Breast epithelium (tissue), 4 donors: Measurements from ENCODE around the gene USP11. TPM values are rescaled to one million over a fixed set of nuclear protein-coding genes. Genes with fewer than 3 reads are reported as not detected.

Experiments used
- DNase-seq, 2 donors: peaks; one replicate each; pipeline ENCODE4 v3.0.0-alpha.2; 2019; ENCODE audit warnings: low spot score in 2 of 2
- H3K27ac ChIP-seq, 2 donors: fragments of 200-600 bp; sonication (generic) in 1 of 2; one replicate each; pipeline ENCODE4 v1.5.1; 2016 to 2019; ENCODE audit warnings: mild to moderate bottlenecking in 1 of 2
- H3K27me3 ChIP-seq, 2 donors: fragments of 200-600 bp; sonication (generic) in 1 of 2; one replicate each; pipeline versions ENCODE4 v1.5.1 to v1.6.0; 2017 to 2019; ENCODE audit warnings: control low read depth in 1 of 2, mild to moderate bottlenecking in 1 of 2
- H3K36me3 ChIP-seq: fragments of 200-600 bp; one replicate; pipeline ENCODE4 v1.5.1; 2019
- H3K4me1 ChIP-seq, 2 donors: fragments of 200-600 bp; sonication (generic); one replicate each; pipeline ENCODE4 v1.5.1; 2016 to 2019; ENCODE audit warnings: control low read depth in 1 of 2
- H3K4me3 ChIP-seq, 3 donors: fragments of 200-600 bp; sonication (generic); 1 replicate in 2 of 3; 2 replicates in 1 of 3; pipeline ENCODE4 v1.5.1; 2016 to 2019; ENCODE audit warnings: mild to moderate bottlenecking in 3 of 3, moderate library complexity in 2 of 3
- H3K9me3 ChIP-seq, 2 donors: fragments of 200-600 bp; sonication (generic) in 1 of 2; one replicate each; pipeline ENCODE4 v1.5.1; 2016 to 2019; ENCODE audit warnings: control low read depth in 1 of 2
- POLR2A ChIP-seq: fragments of 450-650 bp; IDR thresholded peaks from one replicate; pipeline ENCODE4 v1.6.1; 2016; ENCODE audit warnings: antibody characterized with exemption, mild to moderate bottlenecking, moderate library complexity
- POLR2AphosphoS5 ChIP-seq, 3 donors: sonication (generic); formaldehyde crosslinking; IDR thresholded peaks; one replicate each; pipeline ENCODE4 v1.6.1; 2017; ENCODE audit warnings: antibody characterized with exemption in 3 of 3
- intact Hi-C: fragments of 100-400 bp; cut with DNase I; formaldehyde crosslinking; loops from one replicate; pipeline ENCODE4 v1.15.1; 2023; ENCODE audit warnings: low total_unique reads
- total RNA-seq, 3 donors: library from RNA; depleted of rRNA; stranded (reverse); fragments of >200 nt; gene quantifications; one replicate each; pipeline ENCODE4 v1.1.0, GENCODE V29; 2016
- TF ChIP-seq, protein P1 (sequence below), 3 donors: fragments of 450-650 bp; IDR thresholded peaks; one replicate each; pipeline ENCODE4 v1.5.1; 2016 to 2017; ENCODE audit warnings: antibody characterized with exemption in 3 of 3, mild to moderate bottlenecking in 3 of 3, moderate library complexity in 3 of 3

The USP11 gene
- total RNA-seq, 3 donors from 2014 or later: 21.3 to 42.0 (median 29.4) TPM

DNA sequence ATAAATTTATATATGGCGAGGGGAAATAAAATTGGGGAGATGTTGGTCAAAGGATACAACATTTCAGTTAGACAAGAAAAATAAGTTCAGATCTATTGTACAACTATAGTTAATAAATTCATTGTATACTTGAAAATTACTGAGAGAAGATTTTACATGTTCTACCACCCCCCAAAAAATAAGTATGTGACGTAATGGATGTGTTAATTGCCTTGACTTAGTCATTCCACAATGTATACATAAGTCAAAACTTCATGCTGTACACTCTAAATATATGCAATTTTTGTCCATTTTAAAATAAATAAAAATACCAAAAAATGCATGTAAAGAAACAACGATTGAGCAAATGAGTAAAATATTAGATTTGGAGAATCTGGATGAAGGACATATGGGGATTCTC is 1.8 kb downstream of the USP11 start:
- TF ChIP-seq POLR2A (no peak), POLR2AphosphoS5 (IDR thresholded peaks at IDR 0.05) (no peak)
- TF ChIP-seq, protein P1, sequence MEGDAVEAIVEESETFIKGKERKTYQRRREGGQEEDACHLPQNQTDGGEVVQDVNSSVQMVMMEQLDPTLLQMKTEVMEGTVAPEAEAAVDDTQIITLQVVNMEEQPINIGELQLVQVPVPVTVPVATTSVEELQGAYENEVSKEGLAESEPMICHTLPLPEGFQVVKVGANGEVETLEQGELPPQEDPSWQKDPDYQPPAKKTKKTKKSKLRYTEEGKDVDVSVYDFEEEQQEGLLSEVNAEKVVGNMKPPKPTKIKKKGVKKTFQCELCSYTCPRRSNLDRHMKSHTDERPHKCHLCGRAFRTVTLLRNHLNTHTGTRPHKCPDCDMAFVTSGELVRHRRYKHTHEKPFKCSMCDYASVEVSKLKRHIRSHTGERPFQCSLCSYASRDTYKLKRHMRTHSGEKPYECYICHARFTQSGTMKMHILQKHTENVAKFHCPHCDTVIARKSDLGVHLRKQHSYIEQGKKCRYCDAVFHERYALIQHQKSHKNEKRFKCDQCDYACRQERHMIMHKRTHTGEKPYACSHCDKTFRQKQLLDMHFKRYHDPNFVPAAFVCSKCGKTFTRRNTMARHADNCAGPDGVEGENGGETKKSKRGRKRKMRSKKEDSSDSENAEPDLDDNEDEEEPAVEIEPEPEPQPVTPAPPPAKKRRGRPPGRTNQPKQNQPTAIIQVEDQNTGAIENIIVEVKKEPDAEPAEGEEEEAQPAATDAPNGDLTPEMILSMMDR (IDR thresholded peaks at IDR 0.05): no peak
- H3K4me1 ChIP-seq: no peaks in the 10 kb centered on the region
- H3K9me3 ChIP-seq: no peaks in the 10 kb centered on the region
- no peaks in the 10 kb centered on the region for H3K36me3 ChIP-seq
- H3K27me3 ChIP-seq: peaks cover 0 to 46% of the 10 kb centered on the region in 2 donors
- peak overlapping the region in 1 of 2 donors; percentile 96 for H3K27ac ChIP-seq
- no peak for DNase-seq
- intact Hi-C loops: no loop called here
- H3K4me3 ChIP-seq: peak overlapping the region; percentile 60 to 71 (median 66)

DNA sequence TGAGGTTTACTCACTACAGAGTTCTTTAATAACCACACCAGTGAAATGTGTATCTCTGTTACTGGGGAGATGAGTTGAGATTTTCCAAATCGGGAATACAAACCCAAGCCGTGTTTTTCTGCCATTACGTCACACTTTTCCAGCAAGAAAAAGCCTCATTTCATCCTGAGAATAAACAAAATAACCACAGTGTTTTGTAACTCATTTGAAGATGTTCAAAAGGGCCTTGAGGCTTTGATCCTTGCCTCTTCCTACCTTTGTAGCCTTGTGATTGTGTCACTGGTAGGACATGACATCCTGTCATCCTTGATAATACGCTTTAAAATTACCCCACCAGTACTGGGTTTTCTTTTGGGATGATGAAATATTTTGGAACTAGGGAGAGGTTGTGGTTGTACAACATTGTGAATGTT is 2.9 kb downstream of the USP11 start:
- intact Hi-C loops: loop anchor here (5.0 kb wide), 1 partner anchor 77 kb away; no protein-coding TSS in a partner anchor
- H3K4me3 ChIP-seq: peak overlapping the region in 1 of 3 donors; percentile 0
- TF ChIP-seq POLR2A: no peak
- TF ChIP-seq, protein P1 (IDR thresholded peaks at IDR 0.05): no peak
- no peaks in the 10 kb centered on the region for H3K4me1 ChIP-seq
- no peaks in the 10 kb centered on the region for H3K36me3 ChIP-seq
- H3K27ac ChIP-seq: peak overlapping the region; percentile 44 to 96
- H3K9me3 ChIP-seq: no peaks in the 10 kb centered on the region
- peaks cover 0 to 56% of the 10 kb centered on the region in 2 donors for H3K27me3 ChIP-seq
- DNase-seq: no peak

DNA sequence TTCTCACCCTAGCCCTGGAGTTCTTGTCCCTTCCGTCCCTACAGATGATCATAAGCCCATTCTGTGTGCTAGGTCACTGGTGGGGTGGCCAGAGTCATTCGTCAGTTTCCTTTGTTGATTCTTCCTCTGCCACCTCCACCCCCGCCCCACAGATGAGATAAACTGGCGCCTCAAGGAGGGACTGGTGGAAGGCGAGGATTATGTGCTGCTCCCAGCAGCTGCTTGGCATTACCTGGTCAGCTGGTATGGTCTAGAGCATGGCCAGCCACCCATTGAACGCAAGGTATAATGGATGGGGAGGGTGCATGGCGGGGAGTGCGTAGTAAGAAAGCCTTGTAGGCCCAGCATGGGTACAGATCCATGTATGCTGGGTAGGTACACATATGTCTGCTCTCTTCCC is 6.4 kb downstream of the USP11 start:
- Histone ChIP-seq H3K4me3 (no peak overlapping the region), H3K9me3 (no peaks in the 10 kb centered on the region), H3K4me1 (no peaks in the 10 kb centered on the region), H3K36me3 (no peaks in the 10 kb centered on the region), H3K27me3 (peaks cover 0 to 61% of the 10 kb centered on the region in 2 donors), H3K27ac (no peak overlapping the region)
- intact Hi-C loops: loop anchor here (5.0 kb wide), 1 partner anchor 73 kb away; no protein-coding TSS in a partner anchor
- TF ChIP-seq, protein P1 (IDR thresholded peaks at IDR 0.05): no peak
- TF ChIP-seq POLR2AphosphoS5 (IDR thresholded peaks at IDR 0.05) (no peak), POLR2A (no peak)
- no peak for DNase-seq

DNA sequence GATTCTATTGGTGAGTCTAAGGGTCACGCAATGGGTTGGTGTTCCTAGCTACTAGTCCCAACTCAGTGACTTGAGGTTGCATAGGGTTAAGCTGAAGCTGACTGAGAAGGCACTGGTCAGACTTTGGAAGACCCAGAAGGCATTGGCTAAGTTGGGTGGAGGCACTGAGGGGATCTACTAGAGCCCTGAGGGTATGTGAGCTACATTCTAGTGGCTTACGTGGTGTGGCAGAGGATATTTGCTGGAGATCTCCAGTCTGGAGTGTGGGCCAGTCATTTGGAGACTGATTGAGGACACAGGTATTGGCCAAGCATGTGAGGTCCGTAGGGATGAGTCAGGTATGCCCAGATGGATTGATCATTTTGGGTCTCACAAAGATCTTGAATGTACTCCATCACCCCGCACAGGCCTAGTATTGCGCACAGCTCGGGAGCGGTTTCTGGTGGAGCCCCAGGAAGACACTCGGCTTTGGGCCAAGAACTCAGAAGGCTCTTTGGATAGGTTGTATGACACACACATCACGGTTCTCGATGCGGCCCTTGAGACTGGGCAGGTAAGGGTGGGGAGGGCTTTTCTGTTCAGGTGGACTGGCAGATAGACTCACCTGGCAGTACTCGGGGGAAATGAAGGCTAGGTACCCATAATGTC is 7.2 kb downstream of the USP11 start:
- Histone ChIP-seq H3K9me3 (no peaks in the 10 kb centered on the region), H3K36me3 (no peaks in the 10 kb centered on the region)

DNA sequence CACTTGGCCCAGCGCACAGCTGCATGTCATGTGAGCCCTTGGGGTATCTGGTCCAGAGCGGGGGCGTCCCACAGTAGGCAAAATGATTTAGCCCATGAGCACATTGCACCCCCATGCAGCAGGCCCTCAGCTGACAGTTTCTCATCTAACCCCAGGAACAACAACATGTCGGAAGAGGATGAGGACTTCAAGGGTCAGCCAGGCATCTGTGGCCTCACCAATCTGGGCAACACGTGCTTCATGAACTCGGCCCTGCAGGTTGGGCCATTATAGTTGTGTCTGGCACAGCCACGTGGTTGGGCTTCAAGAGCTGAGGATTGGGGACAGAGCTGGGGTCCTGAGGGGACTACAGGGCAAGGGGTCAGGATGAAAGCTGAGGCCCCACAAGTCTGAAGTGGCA is 7.8 kb downstream of the USP11 start:
- Histone ChIP-seq H3K9me3 (no peaks in the 10 kb centered on the region), H3K27me3 (peaks cover 0 to 61% of the 10 kb centered on the region in 2 donors), H3K4me1 (no peaks in the 10 kb centered on the region), H3K27ac (no peak overlapping the region), H3K4me3 (no peak overlapping the region), H3K36me3 (no peaks in the 10 kb centered on the region)
- intact Hi-C loops: no loop called here
- DNase-seq: no peak
- TF ChIP-seq, protein P1 (IDR thresholded peaks at IDR 0.05): no peak
- no peak for TF ChIP-seq POLR2A
- no peak for TF ChIP-seq POLR2AphosphoS5 (IDR thresholded peaks at IDR 0.05)

More for the DNA sequence above, 7.2 kb downstream of the USP11 start:
- Histone ChIP-seq H3K4me1 (no peaks in the 10 kb centered on the region), H3K27me3 (peaks cover 0 to 61% of the 10 kb centered on the region in 2 donors), H3K27ac (no peak overlapping the region), H3K4me3 (no peak overlapping the region)
- TF ChIP-seq, protein P1 (IDR thresholded peaks at IDR 0.05): no peak
- TF ChIP-seq POLR2A (no peak), POLR2AphosphoS5 (IDR thresholded peaks at IDR 0.05) (no peak)
- DNase-seq: no peak
- intact Hi-C loops: loop anchor here (5.0 kb wide), 1 partner anchor 72 kb away; no protein-coding TSS in a partner anchor
